ENCODE results near the gene OR2A5.

DNA sequence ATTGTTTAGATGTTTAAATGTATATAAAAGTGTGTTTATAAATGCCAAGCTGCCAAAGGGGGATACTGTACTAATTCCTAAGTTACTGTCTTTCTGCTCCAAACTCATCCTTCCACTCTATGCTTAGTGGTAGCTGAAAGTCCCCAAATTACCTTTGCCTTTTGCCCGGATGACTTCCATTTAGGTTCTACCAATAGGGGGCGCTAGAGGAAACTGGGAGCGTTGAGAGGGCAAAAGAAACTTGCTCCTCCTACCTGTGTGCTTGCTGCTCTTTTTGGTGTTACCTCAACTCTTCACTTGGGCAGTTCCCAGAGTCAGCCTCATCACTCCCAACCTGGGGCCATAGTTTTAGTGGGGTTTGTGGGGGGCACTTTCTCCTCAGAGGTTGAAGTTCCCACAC is 15.0 kb downstream of the OR2A5 start:
- TF ChIP-seq POLR2A (IDR thresholded peaks at IDR 0.05; ENCODE audit: low read depth, low read length) (no peak), TAF1 (IDR thresholded peaks at IDR 0.05; ENCODE audit: borderline replicate concordance, low read depth, low read length) (no peak)
